DMS 273 treated with DMSO at 0.1 percent for 48 hours (cell line): ENCODE results near the gene LILRB4.
A peak's percentile ranks its signal among the peaks of the same experiment; 100 is the strongest.
"Not testable (repeated sequence)": the region's sequence is repeated elsewhere in the genome, so short reads cannot be mapped to it uniquely, and the experiment has no call there.

ENCODE experiments used
- DNase-seq: peaks from one replicate; lab custom pipeline; 2025; lab: John Stamatoyannopoulos, UW

The LILRB4 gene

DNA sequence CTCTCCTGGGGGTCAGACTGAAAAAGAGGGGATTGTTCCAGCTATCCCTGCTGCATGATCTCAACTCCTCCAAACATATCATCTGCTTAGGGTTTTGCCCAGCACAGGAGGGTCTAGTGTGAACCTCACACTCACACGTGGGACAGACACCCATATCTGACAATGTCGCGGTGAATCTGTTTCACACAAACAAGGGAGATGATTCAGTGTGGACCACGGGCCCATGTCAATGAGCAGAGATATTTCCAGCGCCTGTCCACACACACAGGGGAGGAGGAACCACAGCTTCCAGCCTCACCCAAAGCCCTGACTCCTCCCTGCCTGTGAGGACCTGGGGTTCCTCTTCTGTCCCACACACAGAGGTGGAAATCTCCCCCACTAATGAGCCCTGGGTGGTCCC lies 31.9 kb downstream of the LILRB4 start:
- DNase-seq = no peak

DNA sequence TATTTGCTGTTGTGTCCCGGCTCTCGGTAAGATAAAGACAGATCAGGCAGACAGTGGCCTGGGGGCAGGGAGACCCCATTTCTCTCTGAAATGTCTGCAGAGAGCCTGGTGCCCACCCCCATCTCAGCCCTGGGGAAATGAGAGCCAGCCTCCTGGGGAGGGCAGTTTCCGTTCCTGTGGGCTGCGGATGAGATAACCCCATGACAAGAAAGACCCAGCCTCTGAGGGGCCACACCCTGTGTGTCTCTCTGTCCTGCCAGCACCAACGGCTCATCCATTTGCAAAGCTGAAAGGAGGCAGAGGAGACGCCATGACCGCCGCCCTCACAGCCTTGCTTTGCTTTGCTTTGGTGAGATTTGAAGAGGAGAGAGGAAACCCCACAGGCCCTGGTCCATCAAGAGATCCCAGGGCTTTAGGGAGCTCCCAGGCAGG lies 33.3 kb downstream of the LILRB4 start:
- DNase-seq = no peak

DNA sequence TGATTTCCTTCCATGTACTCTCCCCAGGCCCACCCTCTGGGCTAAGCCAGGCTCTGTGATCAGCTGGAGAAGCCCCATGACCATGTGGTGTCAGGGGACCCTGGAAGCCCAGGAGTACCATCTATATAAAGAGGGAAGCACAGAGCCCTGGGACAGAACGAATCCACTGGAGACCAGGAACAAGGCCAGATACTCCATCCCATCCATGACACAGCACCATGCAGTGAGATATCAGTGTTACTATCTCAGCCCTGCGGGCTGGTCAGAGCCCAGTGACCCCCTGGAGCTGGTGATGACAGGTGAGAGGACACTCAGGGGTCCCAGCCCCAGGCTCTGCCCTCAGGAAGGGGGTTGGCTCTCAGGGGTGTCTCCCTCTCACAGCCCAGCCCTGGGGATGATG lies 34.0 kb downstream of the LILRB4 start:
- no peak for DNase-seq

DNA sequence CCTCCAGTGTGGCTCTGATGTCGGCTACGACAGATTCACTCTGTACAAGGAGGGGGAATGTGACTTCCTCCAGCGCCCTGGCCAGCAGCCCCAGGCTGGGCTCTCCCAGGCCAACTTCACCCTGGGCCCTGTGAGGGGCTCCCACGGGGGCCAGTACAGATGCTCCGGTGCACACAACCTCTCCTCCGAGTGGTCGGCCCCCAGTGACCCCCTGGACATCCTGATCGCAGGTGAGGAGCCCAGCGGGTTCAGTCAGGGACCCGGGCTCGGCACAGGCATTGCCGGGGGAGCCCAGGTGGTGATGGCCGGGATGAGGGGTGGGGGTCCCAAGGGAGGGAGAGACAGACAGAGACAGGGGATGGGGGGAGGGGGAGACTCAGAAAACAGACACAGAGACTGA lies 34.9 kb downstream of the LILRB4 start:
- DNase-seq = not testable (repeated sequence)

DNA sequence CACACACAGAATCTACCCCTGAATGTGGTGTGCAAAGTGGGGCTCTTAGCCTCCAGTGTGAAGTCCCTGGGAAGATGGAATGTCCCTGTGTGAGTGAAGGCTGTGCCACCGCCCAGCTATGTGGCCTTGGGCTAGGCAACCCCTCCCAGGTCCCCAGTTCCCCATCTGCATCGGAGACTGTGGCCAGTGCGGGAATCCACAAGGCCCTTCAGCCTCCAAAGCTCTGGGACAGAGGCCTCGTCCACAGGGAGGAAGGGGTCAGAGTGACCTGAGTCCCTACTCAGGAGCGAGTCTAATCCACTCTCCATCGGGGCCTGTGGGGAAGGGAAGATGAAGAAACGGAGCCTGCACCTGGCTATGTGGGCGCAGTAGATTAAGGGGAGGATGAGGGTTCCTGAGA lies 42.1 kb downstream of the LILRB4 start:
- DNase-seq = no peak

DNA sequence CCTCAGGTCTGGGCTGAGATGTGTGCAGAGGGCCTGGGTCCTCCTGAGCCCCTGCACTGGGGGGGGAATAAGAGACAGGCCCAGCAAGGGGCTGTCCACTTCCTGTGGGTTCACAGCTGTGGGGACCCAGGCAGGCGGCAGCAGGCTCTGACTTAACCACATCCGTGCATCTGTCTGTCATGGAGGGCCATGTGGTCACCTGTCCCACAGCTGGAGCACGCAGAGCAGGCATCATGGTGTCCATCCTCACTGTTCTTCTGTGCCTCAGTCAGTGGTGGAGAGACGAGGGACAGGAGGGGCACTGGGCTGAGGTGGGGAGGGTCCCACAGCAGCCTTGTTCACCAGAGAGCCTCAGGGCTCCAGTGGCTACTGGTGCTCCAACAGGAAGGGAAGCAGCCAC lies 45.2 kb downstream of the LILRB4 start:
- no peak for DNase-seq

DNA sequence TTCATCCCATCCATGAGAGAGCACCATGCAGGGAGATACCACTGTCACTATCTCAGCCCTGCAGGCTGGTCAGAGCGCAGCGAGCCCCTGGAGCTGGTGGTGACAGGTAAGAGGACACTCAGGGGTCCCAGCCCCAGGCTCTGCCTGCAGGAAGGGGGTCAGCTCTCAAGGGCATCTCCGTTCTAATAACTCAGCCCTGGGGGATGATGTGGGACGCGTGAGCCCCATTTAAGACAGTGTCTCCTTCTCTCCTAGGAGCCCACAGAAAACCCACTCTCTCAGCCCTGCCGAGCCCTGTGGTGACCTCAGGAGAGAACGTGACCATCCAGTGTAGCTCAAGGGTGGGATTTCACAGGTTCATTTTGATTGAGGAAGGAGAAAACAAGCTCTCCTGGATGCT lies 46.0 kb downstream of the LILRB4 start:
- DNase-seq = peak; percentile 96

DNA sequence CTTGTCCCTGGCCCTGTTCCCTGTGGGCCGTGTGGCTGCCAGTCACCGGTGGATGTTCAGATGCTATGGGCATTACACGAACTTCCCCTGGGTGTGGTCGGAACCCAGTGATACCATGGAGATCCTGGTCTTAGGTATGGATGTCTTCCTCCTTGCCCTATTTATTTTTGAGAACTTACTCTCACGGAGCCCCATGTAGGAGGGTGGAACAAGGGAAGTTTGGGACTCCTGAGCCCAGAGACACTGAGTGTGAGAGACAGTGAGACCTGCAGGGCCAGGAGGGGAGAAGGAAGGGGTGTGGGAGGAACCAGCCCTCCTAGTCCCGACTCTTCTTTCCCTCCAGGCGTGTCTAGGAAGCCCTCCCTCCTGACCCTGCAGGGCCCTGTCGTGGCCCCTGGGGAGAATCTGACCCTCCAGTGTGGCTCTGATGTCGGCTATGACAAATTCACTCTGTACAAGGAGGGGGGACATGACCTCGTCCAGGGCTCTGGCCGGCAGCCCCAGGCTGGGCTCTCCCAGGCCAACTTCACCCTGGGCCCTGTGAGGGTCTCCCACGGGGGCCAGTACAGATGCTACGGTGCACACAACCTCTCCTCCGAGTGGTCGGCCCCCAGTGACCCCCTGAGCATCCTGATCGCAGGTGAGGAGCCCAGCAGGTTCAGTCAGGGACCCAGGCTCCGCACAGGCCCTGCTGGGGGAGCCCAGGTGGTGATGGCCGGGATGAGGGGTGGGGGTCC lies 46.6 kb downstream of the LILRB4 start:
- no peak for DNase-seq

DNA sequence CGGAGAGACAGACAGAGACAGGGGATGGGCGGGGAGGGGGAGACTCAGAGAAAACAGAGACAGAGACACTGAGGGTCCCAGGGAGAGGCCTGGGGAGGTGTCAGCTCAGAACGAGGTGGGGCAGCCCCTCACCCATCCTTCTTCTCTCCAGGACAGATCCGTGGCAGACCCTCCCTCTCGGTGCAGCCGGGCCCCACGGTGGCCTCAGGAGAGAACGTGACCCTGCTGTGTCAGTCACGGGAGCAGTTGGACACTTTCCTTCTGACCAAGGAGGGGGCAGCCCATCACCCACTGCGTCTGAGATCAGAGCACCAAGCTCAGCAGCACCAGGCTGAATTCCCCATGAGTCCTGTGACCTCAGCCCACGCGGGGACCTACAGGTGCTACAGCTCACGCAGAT lies 47.2 kb downstream of the LILRB4 start:
- not testable (repeated sequence) for DNase-seq
